HG02623 (cell line): ENCODE results near the gene SNW1.
"Not testable (repeated sequence)": the region's sequence is repeated elsewhere in the genome, so short reads cannot be mapped to it uniquely, and the experiment has no call there.

ENCODE experiments used
- ATAC-seq: cut with Tn5 transposase; IDR thresholded peaks from one replicate; pipeline ENCODE4 v1.9.1; 2021; ENCODE audit warnings: moderate library complexity; ENCODE audit not compliant: unreplicated experiment

SNW1 gene

GRCh38 chr14:77760381-77761204 lies at the start of gene SNW1:
Gene SNW1, minus strand, starts transcription at chr14:77761156. Its CDS starts 29 bp downstream, at chr14:77761127.
- ATAC-seq, result peak; percentile 93

GRCh38 chr14:77809011-77809410 lies 48.1 kb upstream of the SNW1 start:
- no peak for ATAC-seq

- ATAC-seq, result no peak
Measured at GRCh38 chr14:77808250-77808649, 47.3 kb upstream of the SNW1 start.

GRCh38 chr14:77805706-77806105 lies 44.8 kb upstream of the SNW1 start:
- no peak for ATAC-seq

GRCh38 chr14:77804592-77804991 lies 43.6 kb upstream of the SNW1 start:
- no peak for ATAC-seq

GRCh38 chr14:77800814-77801213 lies 39.9 kb upstream of the SNW1 start:
- ATAC-seq, result no peak

- peak; percentile 95 for ATAC-seq
Measured at GRCh38 chr14:77799863-77800730, 39.1 kb upstream of the SNW1 start, which contains the start of gene ADCK1. Gene ADCK1, plus strand, starts transcription at chr14:77800109. Its CDS starts 18,870 bp downstream, at chr14:77818979.

GRCh38 chr14:77799456-77799855 lies 38.5 kb upstream of the SNW1 start:
- ATAC-seq, result not testable (repeated sequence)

GRCh38 chr14:77794357-77794756 lies 33.4 kb upstream of the SNW1 start:
- no peak for ATAC-seq

GRCh38 chr14:77793255-77793654 lies 32.3 kb upstream of the SNW1 start:
- not testable (repeated sequence) for ATAC-seq

- no peak for ATAC-seq
Measured at GRCh38 chr14:77791225-77791600, 30.3 kb upstream of the SNW1 start.

GRCh38 chr14:77790566-77791224 lies 29.7 kb upstream of the SNW1 start:
- ATAC-seq, result no peak

- no peak for ATAC-seq
Measured at GRCh38 chr14:77786148-77786547, 25.2 kb upstream of the SNW1 start.

- no peak for ATAC-seq
Measured at GRCh38 chr14:77782202-77782601, 21.2 kb upstream of the SNW1 start.

GRCh38 chr14:77773966-77774365 lies 13.0 kb upstream of the SNW1 start:
- not testable (repeated sequence) for ATAC-seq

- not testable (repeated sequence) for ATAC-seq
Measured at GRCh38 chr14:77768442-77769069, 7.6 kb upstream of the SNW1 start.

GRCh38 chr14:77763978-77764377 lies 3.0 kb upstream of the SNW1 start:
- no peak for ATAC-seq

GRCh38 chr14:77763316-77763715 lies 2.4 kb upstream of the SNW1 start:
- ATAC-seq, result no peak

GRCh38 chr14:77761205-77761931 lies 412 bp upstream of the SNW1 start:
- ATAC-seq, result peak; percentile 25
